MCF 10A (cell line): Measurements from ENCODE around the gene TENT4A. TPM values are rescaled to one million over a fixed set of nuclear protein-coding genes. Genes with fewer than 3 reads are reported as not detected.

ENCODE experiments used
- BruUV-seq: library from RNA; stranded (reverse); fragments of 400-500 nt; replicated peaks from 2 replicates; lab custom pipeline; 2021; lab: Mats Ljungman, UMichigan
- CTCF ChIA-PET: fragments of 300-600 bp; sonication (Branson Sonifier 250); formaldehyde crosslinking; extraction: SDS; loops from one replicate; lab custom pipeline; 2021; ENCODE audit warnings: antibody characterized with exemption, inconsistent platforms; lab: Yijun Ruan, JAX
- POLR2A ChIA-PET: fragments of 300-600, 350-650 bp; sonication (Branson Sonifier 250); formaldehyde crosslinking; extraction: SDS; loops from one replicate; lab custom pipeline; 2020; ENCODE audit warnings: antibody characterized with exemption, inconsistent platforms; lab: Yijun Ruan, JAX
- DNase-seq: peaks from one replicate; pipeline ENCODE4 v3.0.0-alpha.2; 2018; ENCODE audit not compliant: unreplicated experiment
- H3K27ac Mint-ChIP-seq: one replicate; pipeline ENCODE4 v1.8.0; 2022; ENCODE audit warnings: mild to moderate bottlenecking, low read depth, mixed read lengths; ENCODE audit not compliant: unreplicated experiment
- H3K27me3 Mint-ChIP-seq: one replicate; pipeline ENCODE4 v1.8.0; 2022; ENCODE audit warnings: mixed read lengths; ENCODE audit not compliant: insufficient read depth, unreplicated experiment
- H3K36me3 Mint-ChIP-seq: one replicate; pipeline ENCODE4 v1.8.0; 2022; ENCODE audit warnings: mild to moderate bottlenecking, moderate library complexity, mixed read lengths; ENCODE audit not compliant: insufficient read depth, unreplicated experiment
- H3K4me1 Mint-ChIP-seq: one replicate; pipeline ENCODE4 v1.8.0; 2022; ENCODE audit warnings: mixed read lengths; ENCODE audit not compliant: insufficient read depth, unreplicated experiment
- H3K4me3 Mint-ChIP-seq: one replicate; pipeline ENCODE4 v1.8.0; 2022; ENCODE audit warnings: mild to moderate bottlenecking, moderate library complexity, mixed read lengths; ENCODE audit not compliant: unreplicated experiment
- H3K9me3 Mint-ChIP-seq: one replicate; pipeline ENCODE4 v1.8.0; 2022; ENCODE audit warnings: mixed read lengths; ENCODE audit not compliant: unreplicated experiment
- CTCF ChIP-seq: fragments of 200-600 bp; IDR thresholded peaks from one replicate; pipeline ENCODE4 v1.8.0; 2022; ENCODE audit warnings: antibody characterized with exemption, mild to moderate bottlenecking; ENCODE audit not compliant: unreplicated experiment
- intact Hi-C: fragments of 100-400 bp; cut with micrococcal nuclease; formaldehyde crosslinking; loops from 2 replicates; pipeline ENCODE4 v1.14.1; 2022
- total RNA-seq: library from RNA; stranded (reverse); gene quantifications from 2 replicates; pipeline ENCODE4 v1.2.3, GENCODE V29; 2022

TENT4A gene
- total RNA-seq, 1 experiment from 2014 or later = 27.6 TPM

GRCh38 chr5:6723122-6723815, 10.0 kb downstream of the TENT4A start:
- ChIA-PET POLR2A (interaction anchor here (0.6 to 1.9 kb wide), 4 partner anchors 9 to 90 kb away, joined by 3 to 9 read pairs (median 6); partner anchors contain the start of genes NSUN2, SRD5A1 and TENT4A), CTCF (interaction anchor here (0.5 to 3.4 kb wide), 7 partner anchors 9 to 1855 kb away, joined by 3 to 16 read pairs (median 4); partner anchors contain the start of genes NSUN2 and SRD5A1)
- Mint-ChIP-seq H3K9me3 (no peaks in the 10 kb centered on the region), H3K4me1 (peaks cover 57% of the 10 kb centered on the region), H3K27me3 (no peaks in the 10 kb centered on the region), H3K4me3 (no peak overlapping the region), H3K36me3 (peaks cover 46% of the 10 kb centered on the region), H3K27ac (no peak overlapping the region)
- no peak for DNase-seq
- intact Hi-C loops = no loop called here
- TF ChIP-seq CTCF = no peak
- BruUV-seq = no TSS peak

DNA sequence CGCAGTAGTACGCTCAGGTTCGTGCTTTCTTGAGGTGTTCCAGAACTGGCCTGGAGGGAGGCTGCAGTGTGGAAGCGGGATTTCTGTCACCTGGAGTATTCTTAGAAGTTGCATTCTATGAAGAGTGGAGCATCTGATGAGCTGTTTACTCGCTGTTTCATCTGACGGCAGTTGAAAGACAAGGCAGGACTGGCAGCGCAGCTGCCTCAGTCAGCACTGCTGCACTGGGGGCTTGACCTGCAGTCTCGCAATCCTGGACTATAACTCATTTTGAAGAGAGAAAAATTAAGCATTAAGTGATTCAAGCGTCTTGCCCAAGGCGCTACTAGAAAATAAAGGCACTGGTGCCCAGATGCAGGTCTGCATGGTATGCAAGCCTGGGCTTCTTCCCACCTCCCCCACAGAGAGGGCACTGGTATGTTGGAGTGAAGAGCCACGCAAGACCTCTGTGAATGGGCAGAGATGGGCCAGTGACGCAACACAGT, 10.6 kb downstream of the TENT4A start:
- DNase-seq = no peak
- H3K36me3 Mint-ChIP-seq = peaks cover 41% of the 10 kb centered on the region
- intact Hi-C loops = no loop called here
- no peaks in the 10 kb centered on the region for H3K27me3 Mint-ChIP-seq
- no peak for TF ChIP-seq CTCF
- no peaks in the 10 kb centered on the region for H3K9me3 Mint-ChIP-seq
- no TSS peak for BruUV-seq
- no peak overlapping the region for H3K4me3 Mint-ChIP-seq
- CTCF ChIA-PET = interaction anchor here (1.5 to 3.4 kb wide), 2 partner anchors 8 to 21 kb away, joined by 6 to 16 read pairs; no protein-coding TSS in a partner anchor
- POLR2A ChIA-PET = interaction anchor here (1.7 kb wide), 1 partner anchor 11 kb away, joined by 3 read pairs; no protein-coding TSS in a partner anchor
- H3K27ac Mint-ChIP-seq = no peak overlapping the region
- peaks cover 51% of the 10 kb centered on the region for H3K4me1 Mint-ChIP-seq

DNA sequence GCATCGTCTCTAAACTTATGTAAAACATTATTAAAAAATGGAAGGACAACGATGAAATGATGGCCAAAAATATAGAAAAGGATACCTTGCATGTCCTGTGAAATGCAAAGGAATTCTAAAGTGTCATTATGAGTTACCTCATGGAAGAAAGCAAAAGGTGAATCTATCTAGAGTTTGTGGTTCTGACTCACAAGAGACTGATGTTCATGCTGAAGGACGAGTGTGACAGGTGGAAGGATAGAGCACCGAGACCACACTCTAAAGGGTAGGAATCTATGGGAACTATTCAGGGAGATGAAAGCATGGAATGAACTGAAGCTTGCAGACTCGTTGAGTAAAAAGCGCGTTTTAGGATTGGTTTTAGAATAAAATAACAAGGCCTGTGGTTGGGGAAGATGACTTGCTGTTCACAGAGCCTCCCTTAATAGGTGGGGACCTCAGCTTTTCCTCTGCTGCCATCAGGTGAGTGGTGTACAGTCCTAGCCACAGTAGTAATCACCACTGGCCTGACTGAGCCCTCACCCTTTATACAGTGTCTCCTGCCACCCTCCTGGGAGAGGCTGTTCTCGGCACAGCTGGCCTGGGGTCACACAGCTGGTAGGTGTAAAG, 11.2 kb downstream of the TENT4A start:
- BruUV-seq = no TSS peak
- ChIA-PET POLR2A (interaction anchor here (1.7 kb wide), 1 partner anchor 12 kb away, joined by 3 read pairs; no protein-coding TSS in a partner anchor), CTCF (interaction anchor here (3.4 kb wide), 1 partner anchor 21 kb away, joined by 16 read pairs; no protein-coding TSS in a partner anchor)
- Mint-ChIP-seq H3K4me1 (peaks cover 45% of the 10 kb centered on the region), H3K9me3 (no peaks in the 10 kb centered on the region), H3K27ac (peak overlapping the region; percentile 31), H3K36me3 (peaks cover 40% of the 10 kb centered on the region), H3K27me3 (no peaks in the 10 kb centered on the region), H3K4me3 (no peak overlapping the region)
- no peak for TF ChIP-seq CTCF
- intact Hi-C loops = no loop called here
- DNase-seq = no peak

DNA sequence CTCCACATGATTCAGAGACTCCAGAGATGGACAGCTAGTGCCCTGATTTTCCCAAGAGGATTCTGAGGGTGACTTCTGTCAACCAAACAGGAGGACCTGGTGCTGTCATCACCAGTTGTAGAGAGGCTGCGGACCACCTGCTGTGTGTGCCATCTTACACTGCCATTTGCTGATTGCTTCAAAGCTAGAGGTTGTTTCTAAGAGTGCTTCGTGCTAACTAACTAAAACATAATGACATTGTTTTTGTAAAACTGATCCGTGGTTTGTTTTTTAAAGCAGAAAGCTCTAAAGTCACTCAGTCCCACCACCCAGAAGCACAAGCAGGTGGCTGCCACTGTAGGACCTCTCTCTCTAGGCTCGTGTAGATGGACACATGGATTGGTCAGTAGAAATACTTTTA, 12.2 kb downstream of the TENT4A start:
- H3K9me3 Mint-ChIP-seq = no peaks in the 10 kb centered on the region
- peaks cover 40% of the 10 kb centered on the region for H3K36me3 Mint-ChIP-seq
- no peak overlapping the region for H3K4me3 Mint-ChIP-seq
- ChIA-PET CTCF (interaction anchor here (0.6 to 3.4 kb wide), 5 partner anchors 15 to 1107 kb away, joined by 3 to 16 read pairs (median 3); no protein-coding TSS in a partner anchor), POLR2A (interaction anchor here (0.6 to 1.7 kb wide), 2 partner anchors 13 to 58 kb away, joined by 3 read pairs; no protein-coding TSS in a partner anchor)
- no peak overlapping the region for H3K27ac Mint-ChIP-seq
- intact Hi-C loops = no loop called here
- DNase-seq = no peak
- no TSS peak for BruUV-seq
- no peaks in the 10 kb centered on the region for H3K27me3 Mint-ChIP-seq
- peaks cover 37% of the 10 kb centered on the region for H3K4me1 Mint-ChIP-seq
- no peak for TF ChIP-seq CTCF
